GM18502 (cell line): ENCODE data around the gene PPP1R26.
"Not testable (repeated sequence)": the region's sequence is repeated elsewhere in the genome, so short reads cannot be mapped to it uniquely, and the experiment has no call there.

Source experiments
- ATAC-seq: cut with Tn5 transposase; IDR thresholded peaks from one replicate; pipeline ENCODE4 v1.9.1; 2021; ENCODE audit warnings: mild to moderate bottlenecking; ENCODE audit not compliant: unreplicated experiment, poor library complexity

The PPP1R26 gene

GRCh38 chr9:135479469-135480052 lies at the start of gene PPP1R26:
Gene PPP1R26, plus strand, starts transcription at chr9:135479782. Its CDS starts 4,729 bp downstream, at chr9:135484511.
- no peak for ATAC-seq

GRCh38 chr9:135437259-135437658 lies 42.3 kb upstream of the PPP1R26 start:
- no peak for ATAC-seq

GRCh38 chr9:135437696-135438095 lies 41.9 kb upstream of the PPP1R26 start:
- not testable (repeated sequence) for ATAC-seq

GRCh38 chr9:135438581-135439232 lies 40.9 kb upstream of the PPP1R26 start:
- ATAC-seq = not testable (repeated sequence)

- ATAC-seq = not testable (repeated sequence)
Measured at GRCh38 chr9:135439514-135439913, 40.1 kb upstream of the PPP1R26 start.

GRCh38 chr9:135439916-135440315 lies 39.7 kb upstream of the PPP1R26 start:
- ATAC-seq = no peak

- ATAC-seq = no peak
Measured at GRCh38 chr9:135440620-135441019, 39.0 kb upstream of the PPP1R26 start.

- not testable (repeated sequence) for ATAC-seq
Measured at GRCh38 chr9:135441105-135442071, 38.2 kb upstream of the PPP1R26 start.

GRCh38 chr9:135442075-135442474 lies 37.5 kb upstream of the PPP1R26 start:
- ATAC-seq = no peak

GRCh38 chr9:135443797-135444425 lies 35.7 kb upstream of the PPP1R26 start:
- ATAC-seq = no peak

GRCh38 chr9:135447126-135447525 lies 32.5 kb upstream of the PPP1R26 start:
- ATAC-seq = no peak

GRCh38 chr9:135448663-135449100 lies 30.9 kb upstream of the PPP1R26 start:
- no peak for ATAC-seq

GRCh38 chr9:135449532-135449931 lies 30.1 kb upstream of the PPP1R26 start:
- ATAC-seq = not testable (repeated sequence)

GRCh38 chr9:135450956-135451355 lies 28.6 kb upstream of the PPP1R26 start:
- no peak for ATAC-seq

- not testable (repeated sequence) for ATAC-seq
Measured at GRCh38 chr9:135451909-135452308, 27.7 kb upstream of the PPP1R26 start.

GRCh38 chr9:135454737-135455136 lies 24.8 kb upstream of the PPP1R26 start:
- ATAC-seq = no peak

GRCh38 chr9:135455401-135456030 lies 24.1 kb upstream of the PPP1R26 start:
- ATAC-seq = no peak

GRCh38 chr9:135456436-135457104 lies 23.0 kb upstream of the PPP1R26 start:
- no peak for ATAC-seq

GRCh38 chr9:135458478-135458877 lies 21.1 kb upstream of the PPP1R26 start:
- ATAC-seq = not testable (repeated sequence)
